NCI-H1092 treated with DMSO at 0.1 percent for 48 hours (cell line): ENCODE measurements around the gene PDRG1.

ENCODE experiments used
- DNase-seq: peaks from one replicate; lab custom pipeline; 2025; lab: John Stamatoyannopoulos, UW

The PDRG1 gene

GRCh38 chr20:31907046-31907445, 44.8 kb downstream of the PDRG1 start:
- no peak for DNase-seq

GRCh38 chr20:31906001-31906400, 45.8 kb downstream of the PDRG1 start:
- DNase-seq, result no peak

- DNase-seq, result no peak
These were observed 48.0 kb downstream of the PDRG1 start for GRCh38 chr20:31903627-31904386.

- no peak for DNase-seq
These were observed 50.2 kb downstream of the PDRG1 start for GRCh38 chr20:31901615-31902014.

- DNase-seq, result no peak
These were observed 54.3 kb downstream of the PDRG1 start for GRCh38 chr20:31897541-31897940.

- DNase-seq, result no peak
These were observed 55.8 kb downstream of the PDRG1 start for GRCh38 chr20:31896049-31896448.

GRCh38 chr20:31894980-31895675, 56.7 kb downstream of the PDRG1 start:
- no peak for DNase-seq
